Neural cell (in vitro differentiated cells): ENCODE measurements around the gene ABHD17A. TPM values are rescaled to one million over a fixed set of nuclear protein-coding genes. Genes with fewer than 3 reads are reported as not detected.

Experiments
- H2AFZ ChIP-seq: fragments of 200-600, 300-800 bp; sonication (generic), shearing (Covaris generic); 2 replicates; pipeline ENCODE4 v1.6.0; 2014; ENCODE audit warnings: low read depth, mild to moderate bottlenecking, antibody characterized with exemption, low read length, moderate library complexity
- H3F3A ChIP-seq: fragments of 200-600 bp; shearing (Covaris generic); 2 replicates; pipeline ENCODE4 v1.6.1; 2016; ENCODE audit warnings: mild to moderate bottlenecking, moderate library complexity, mixed read lengths, antibody characterized with exemption, low read length; ENCODE audit not compliant: insufficient read depth, poor library complexity, severe bottlenecking
- H3K27ac ChIP-seq: fragments of 200-600, 300-800 bp; sonication (generic), shearing (Covaris generic); 2 replicates; pipeline ENCODE4 v1.5.1; 2014; ENCODE audit warnings: mild to moderate bottlenecking, low read length, moderate library complexity
- H3K27me3 ChIP-seq: fragments of 300-800, 200-600 bp; sonication (generic), shearing (Covaris generic); 2 replicates; pipeline ENCODE4 v1.6.0; 2014; ENCODE audit warnings: mild to moderate bottlenecking, low read depth, low read length, moderate library complexity; ENCODE audit not compliant: insufficient read depth
- H3K36me3 ChIP-seq: fragments of 300-800, 200-600 bp; sonication (generic), shearing (Covaris generic); 2 replicates; pipeline ENCODE4 v1.5.1; 2014; ENCODE audit warnings: mild to moderate bottlenecking, antibody characterized with exemption, low read length, moderate library complexity; ENCODE audit not compliant: insufficient read depth
- H3K4me2 ChIP-seq: fragments of 300-800, 200-600 bp; sonication (generic), shearing (Covaris generic); 2 replicates; pipeline ENCODE4 v1.6.0; 2014; ENCODE audit warnings: mild to moderate bottlenecking, low read length
- H3K4me3 ChIP-seq: fragments of 300-800, 200-600 bp; sonication (generic), shearing (Covaris generic); 2 replicates; pipeline ENCODE4 v1.5.1; 2014; ENCODE audit warnings: mild to moderate bottlenecking, low read length, moderate library complexity
- H3K79me2 ChIP-seq: fragments of 200-600 bp; shearing (Covaris generic); replicated peaks from 2 replicates; pipeline ENCODE4 v1.6.0; 2014; ENCODE audit warnings: mild to moderate bottlenecking, low read length, moderate library complexity; ENCODE audit not compliant: insufficient read depth
- H3K9ac ChIP-seq: fragments of 300-800, 200-600 bp; sonication (generic), shearing (Covaris generic); 2 replicates; pipeline ENCODE4 v1.6.1; 2016; ENCODE audit warnings: mild to moderate bottlenecking, low read length, mixed read lengths
- H3K9me2 ChIP-seq: fragments of 200-600 bp; shearing (Covaris generic); 2 replicates; pipeline ENCODE4 v1.6.1; 2016; ENCODE audit warnings: mild to moderate bottlenecking, low read length, mixed read lengths; ENCODE audit not compliant: insufficient read depth
- H3K9me3 ChIP-seq: fragments of 200-600, 300-800 bp; sonication (generic), shearing (Covaris generic); 2 replicates; pipeline ENCODE4 v1.6.1; 2016; ENCODE audit warnings: mild to moderate bottlenecking, mixed run types, low read length, moderate library complexity, mixed read lengths
- H4K20me1 ChIP-seq: fragments of 200-600 bp; shearing (Covaris generic); 2 replicates; pipeline ENCODE4 v1.6.1; 2016; ENCODE audit warnings: mild to moderate bottlenecking, mixed run types; ENCODE audit not compliant: insufficient read depth
- EP300 ChIP-seq: fragments of 450-650 bp; conservative IDR thresholded peaks from 2 replicates; pipeline ENCODE4 v1.6.1; 2014; ENCODE audit warnings: antibody characterized with exemption, mild to moderate bottlenecking, moderate library complexity; ENCODE audit not compliant: poor library complexity, severe bottlenecking
- EZH2 ChIP-seq: fragments of 200-600, 300-800 bp; shearing (Covaris generic), sonication (generic); IDR thresholded peaks from 2 replicates; pipeline ENCODE4 v1.6.1; 2014; ENCODE audit warnings: antibody characterized with exemption, low read length, borderline replicate concordance, mild to moderate bottlenecking; ENCODE audit not compliant: insufficient read depth, poor library complexity, severe bottlenecking
- MXI1 ChIP-seq: fragments of 450-650 bp; conservative IDR thresholded peaks from 2 replicates; pipeline ENCODE4 v1.6.1; 2014; ENCODE audit warnings: antibody characterized with exemption, mild to moderate bottlenecking; ENCODE audit not compliant: poor library complexity, severe bottlenecking
- POLR2AphosphoS5 ChIP-seq: IDR thresholded peaks from 2 replicates; pipeline ENCODE4 v1.6.1; 2012
- RAD21 ChIP-seq: fragments of 450-650 bp; conservative IDR thresholded peaks from 2 replicates; pipeline ENCODE4 v1.6.1; 2014; ENCODE audit warnings: antibody characterized with exemption, mild to moderate bottlenecking, moderate library complexity
- SMC3 ChIP-seq: fragments of 450-650 bp; conservative IDR thresholded peaks from 2 replicates; pipeline ENCODE4 v1.6.1; 2014; ENCODE audit warnings: antibody characterized with exemption, mild to moderate bottlenecking, moderate library complexity; ENCODE audit not compliant: poor library complexity
- TAF1 ChIP-seq: IDR thresholded peaks from 2 replicates; pipeline ENCODE4 v1.6.1; 2012; ENCODE audit warnings: low read depth
- polyA plus RNA-seq: library from polyadenylated mRNA; depleted of rRNA; stranded (reverse); fragments of >200 nt; gene quantifications from 2 replicates; pipeline ENCODE4 v1.2.3, GENCODE V29; 2014
- TF ChIP-seq, protein P1 (sequence below): IDR thresholded peaks from 2 replicates; pipeline ENCODE4 v1.6.1; 2012; ENCODE audit warnings: borderline replicate concordance
- TF ChIP-seq, protein P2 (sequence below): fragments of 450-650 bp; IDR thresholded peaks from 2 replicates; pipeline ENCODE4 v1.5.1; 2014; ENCODE audit warnings: antibody characterized with exemption, mild to moderate bottlenecking, moderate library complexity; ENCODE audit not compliant: poor library complexity, severe bottlenecking

Gene ABHD17A
- polyA plus RNA-seq, 1 donor from 2014 or later: 116 TPM

DNA sequence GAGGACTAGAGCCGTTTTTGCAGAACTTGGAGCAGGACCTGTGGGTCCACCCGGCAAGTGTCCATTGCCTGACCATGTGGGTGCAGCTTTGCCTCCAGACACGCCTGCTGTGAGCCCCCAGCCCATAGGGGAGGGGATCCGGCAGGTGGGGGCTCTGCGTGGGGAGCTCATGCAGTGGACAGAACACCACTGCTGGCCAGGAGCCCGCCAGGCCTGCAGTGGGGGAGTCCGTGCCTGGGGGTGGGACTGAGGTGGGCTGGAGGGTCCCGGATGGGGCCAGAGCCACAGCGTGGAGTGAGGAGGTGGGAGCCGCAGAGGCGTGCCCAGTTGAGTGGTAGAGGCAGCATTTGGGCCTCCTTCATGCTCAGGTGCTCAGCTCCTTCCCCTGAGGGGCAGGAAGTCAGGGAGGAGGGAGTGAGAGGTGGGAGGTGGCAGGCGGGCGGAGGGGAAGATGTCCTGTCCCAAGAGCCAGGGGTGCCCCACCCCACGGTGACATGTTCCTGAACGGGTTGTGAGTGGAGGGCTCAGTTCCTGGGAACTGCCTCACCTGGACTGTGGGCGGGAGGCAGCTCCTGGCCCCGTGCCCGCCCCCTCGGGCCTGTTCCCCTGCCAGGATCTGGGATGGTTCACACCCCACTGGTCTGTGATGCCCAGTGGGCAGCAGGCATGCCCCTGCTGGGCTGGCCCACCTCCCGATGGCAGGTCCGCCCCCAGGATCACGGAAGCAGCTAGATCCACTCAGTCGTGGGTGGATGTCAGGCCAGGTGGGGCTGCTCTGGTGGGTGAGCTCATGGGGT lies 28.7 kb upstream of the ABHD17A start:
- no peaks in the 10 kb centered on the region for H3K9me2 ChIP-seq
- H3K4me2 ChIP-seq: no peak overlapping the region
- peaks cover 3% of the 10 kb centered on the region for H4K20me1 ChIP-seq
- no peak overlapping the region for H3K9ac ChIP-seq
- no peak overlapping the region for H2AFZ ChIP-seq
- H3K36me3 ChIP-seq: no peaks in the 10 kb centered on the region
- no peaks in the 10 kb centered on the region for H3K27me3 ChIP-seq
- TF ChIP-seq EZH2 (no peak), EP300 (no peak), MXI1 (no peak), TAF1 (no peak), POLR2AphosphoS5 (no peak), RAD21 (no peak), SMC3 (no peak)
- TF ChIP-seq, protein P1, sequence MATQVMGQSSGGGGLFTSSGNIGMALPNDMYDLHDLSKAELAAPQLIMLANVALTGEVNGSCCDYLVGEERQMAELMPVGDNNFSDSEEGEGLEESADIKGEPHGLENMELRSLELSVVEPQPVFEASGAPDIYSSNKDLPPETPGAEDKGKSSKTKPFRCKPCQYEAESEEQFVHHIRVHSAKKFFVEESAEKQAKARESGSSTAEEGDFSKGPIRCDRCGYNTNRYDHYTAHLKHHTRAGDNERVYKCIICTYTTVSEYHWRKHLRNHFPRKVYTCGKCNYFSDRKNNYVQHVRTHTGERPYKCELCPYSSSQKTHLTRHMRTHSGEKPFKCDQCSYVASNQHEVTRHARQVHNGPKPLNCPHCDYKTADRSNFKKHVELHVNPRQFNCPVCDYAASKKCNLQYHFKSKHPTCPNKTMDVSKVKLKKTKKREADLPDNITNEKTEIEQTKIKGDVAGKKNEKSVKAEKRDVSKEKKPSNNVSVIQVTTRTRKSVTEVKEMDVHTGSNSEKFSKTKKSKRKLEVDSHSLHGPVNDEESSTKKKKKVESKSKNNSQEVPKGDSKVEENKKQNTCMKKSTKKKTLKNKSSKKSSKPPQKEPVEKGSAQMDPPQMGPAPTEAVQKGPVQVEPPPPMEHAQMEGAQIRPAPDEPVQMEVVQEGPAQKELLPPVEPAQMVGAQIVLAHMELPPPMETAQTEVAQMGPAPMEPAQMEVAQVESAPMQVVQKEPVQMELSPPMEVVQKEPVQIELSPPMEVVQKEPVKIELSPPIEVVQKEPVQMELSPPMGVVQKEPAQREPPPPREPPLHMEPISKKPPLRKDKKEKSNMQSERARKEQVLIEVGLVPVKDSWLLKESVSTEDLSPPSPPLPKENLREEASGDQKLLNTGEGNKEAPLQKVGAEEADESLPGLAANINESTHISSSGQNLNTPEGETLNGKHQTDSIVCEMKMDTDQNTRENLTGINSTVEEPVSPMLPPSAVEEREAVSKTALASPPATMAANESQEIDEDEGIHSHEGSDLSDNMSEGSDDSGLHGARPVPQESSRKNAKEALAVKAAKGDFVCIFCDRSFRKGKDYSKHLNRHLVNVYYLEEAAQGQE: no peak
- TF ChIP-seq, protein P2, sequence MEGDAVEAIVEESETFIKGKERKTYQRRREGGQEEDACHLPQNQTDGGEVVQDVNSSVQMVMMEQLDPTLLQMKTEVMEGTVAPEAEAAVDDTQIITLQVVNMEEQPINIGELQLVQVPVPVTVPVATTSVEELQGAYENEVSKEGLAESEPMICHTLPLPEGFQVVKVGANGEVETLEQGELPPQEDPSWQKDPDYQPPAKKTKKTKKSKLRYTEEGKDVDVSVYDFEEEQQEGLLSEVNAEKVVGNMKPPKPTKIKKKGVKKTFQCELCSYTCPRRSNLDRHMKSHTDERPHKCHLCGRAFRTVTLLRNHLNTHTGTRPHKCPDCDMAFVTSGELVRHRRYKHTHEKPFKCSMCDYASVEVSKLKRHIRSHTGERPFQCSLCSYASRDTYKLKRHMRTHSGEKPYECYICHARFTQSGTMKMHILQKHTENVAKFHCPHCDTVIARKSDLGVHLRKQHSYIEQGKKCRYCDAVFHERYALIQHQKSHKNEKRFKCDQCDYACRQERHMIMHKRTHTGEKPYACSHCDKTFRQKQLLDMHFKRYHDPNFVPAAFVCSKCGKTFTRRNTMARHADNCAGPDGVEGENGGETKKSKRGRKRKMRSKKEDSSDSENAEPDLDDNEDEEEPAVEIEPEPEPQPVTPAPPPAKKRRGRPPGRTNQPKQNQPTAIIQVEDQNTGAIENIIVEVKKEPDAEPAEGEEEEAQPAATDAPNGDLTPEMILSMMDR: no peak
- no peaks in the 10 kb centered on the region for H3K9me3 ChIP-seq
- H3K4me3 ChIP-seq: no peak overlapping the region
- H3F3A ChIP-seq: no peaks in the 10 kb centered on the region
- H3K27ac ChIP-seq: no peak overlapping the region
- no peaks in the 10 kb centered on the region for H3K79me2 ChIP-seq

DNA sequence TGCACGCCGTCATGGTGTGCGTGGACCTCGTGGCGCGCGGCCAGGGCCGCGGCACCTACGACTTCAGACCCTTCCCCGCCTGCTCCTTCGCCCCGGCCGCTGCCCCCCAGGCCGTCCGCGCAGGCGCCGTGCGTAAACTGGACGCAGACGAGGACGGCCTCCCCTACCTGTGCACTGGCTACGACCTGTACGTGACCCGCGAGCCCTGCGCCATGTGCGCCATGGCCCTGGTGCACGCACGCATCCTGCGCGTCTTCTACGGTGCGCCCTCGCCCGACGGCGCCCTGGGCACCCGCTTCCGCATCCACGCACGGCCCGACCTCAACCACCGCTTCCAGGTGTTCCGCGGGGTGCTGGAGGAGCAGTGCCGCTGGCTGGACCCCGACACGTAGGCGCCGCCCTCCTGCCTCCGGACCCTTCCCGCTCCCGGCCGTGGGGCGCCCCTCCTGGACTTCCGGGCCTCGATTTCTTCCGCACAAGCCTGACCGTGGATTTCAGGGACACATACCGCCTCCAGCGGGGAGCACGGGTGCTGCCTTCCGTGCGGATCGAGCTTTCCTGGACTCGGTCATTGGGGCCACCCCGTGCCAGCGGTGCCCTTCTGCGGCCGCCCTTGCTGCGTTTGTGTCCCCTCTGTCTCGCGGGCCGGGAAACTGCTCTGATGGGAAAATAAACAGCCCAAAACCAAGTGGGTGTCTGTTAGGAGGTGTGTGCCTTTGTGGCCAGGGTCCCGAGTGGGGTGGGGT lies 27.6 kb upstream of the ABHD17A start:
- Histone ChIP-seq H3K27ac (no peak overlapping the region), H3K4me3 (no peak overlapping the region), H3K9ac (no peak overlapping the region), H4K20me1 (peaks cover 3% of the 10 kb centered on the region), H3K9me2 (no peaks in the 10 kb centered on the region), H3F3A (no peaks in the 10 kb centered on the region), H3K4me2 (no peak overlapping the region), H3K27me3 (no peaks in the 10 kb centered on the region), H3K9me3 (no peaks in the 10 kb centered on the region), H3K79me2 (no peaks in the 10 kb centered on the region), H3K36me3 (no peaks in the 10 kb centered on the region), H2AFZ (no peak overlapping the region)
- no peak for TF ChIP-seq RAD21
- no peak for TF ChIP-seq SMC3
- no peak for TF ChIP-seq EP300
- TF ChIP-seq, protein P1: no peak
- no peak for TF ChIP-seq POLR2AphosphoS5
